Daoy (cell line): ENCODE measurements around the gene SLC9A3. TPM values are rescaled to one million over a fixed set of nuclear protein-coding genes. Genes with fewer than 3 reads are reported as not detected.

Source experiments
- DNase-seq: peaks from one replicate; pipeline ENCODE4 v3.0.0-alpha.2; 2015; ENCODE audit warnings: low read depth
- total RNA-seq: library from RNA; depleted of rRNA; stranded (reverse); fragments of >200 nt; shearing (Covaris generic); gene quantifications from 2 replicates; pipeline ENCODE4 v1.2.3, GENCODE V29; 2014

The SLC9A3 gene
- total RNA-seq, 1 experiment from 2014 or later, result 2.2 TPM

DNA sequence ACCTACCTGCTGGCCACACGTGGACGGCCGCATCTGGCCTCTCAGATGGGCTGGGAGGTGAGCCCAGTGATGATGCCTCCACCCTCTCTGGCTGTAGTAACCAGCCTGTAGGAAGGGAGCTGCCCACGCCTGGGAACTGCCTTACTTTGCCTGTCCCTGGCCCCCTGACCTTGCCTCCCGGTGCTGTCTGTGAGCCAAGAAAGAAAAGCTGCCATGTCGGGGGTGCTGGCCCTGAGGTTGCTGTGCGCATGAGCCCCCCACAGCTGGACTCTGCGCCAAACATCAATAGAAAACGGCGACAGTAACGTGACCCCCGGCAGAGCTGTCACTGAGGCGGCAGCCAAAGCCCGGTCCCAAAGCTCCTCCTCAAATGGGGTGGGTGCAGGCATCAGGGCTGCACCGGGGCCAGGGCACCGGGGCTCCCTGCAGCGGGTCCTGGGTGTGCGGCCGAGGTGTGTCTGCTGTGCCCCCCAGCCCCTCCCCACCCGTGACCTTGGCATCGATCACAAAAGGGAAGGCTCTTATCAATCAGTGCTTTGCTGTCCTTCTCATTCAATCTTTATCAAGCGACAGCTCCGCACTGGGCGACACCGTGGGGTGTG, 15.3 kb upstream of the SLC9A3 start:
- DNase-seq, result no peak

- no peak for DNase-seq
Measured at GRCh38 chr5:538801-539468, 14.7 kb upstream of the SLC9A3 start.

GRCh38 chr5:538271-538771, 14.1 kb upstream of the SLC9A3 start:
- DNase-seq, result no peak

DNA sequence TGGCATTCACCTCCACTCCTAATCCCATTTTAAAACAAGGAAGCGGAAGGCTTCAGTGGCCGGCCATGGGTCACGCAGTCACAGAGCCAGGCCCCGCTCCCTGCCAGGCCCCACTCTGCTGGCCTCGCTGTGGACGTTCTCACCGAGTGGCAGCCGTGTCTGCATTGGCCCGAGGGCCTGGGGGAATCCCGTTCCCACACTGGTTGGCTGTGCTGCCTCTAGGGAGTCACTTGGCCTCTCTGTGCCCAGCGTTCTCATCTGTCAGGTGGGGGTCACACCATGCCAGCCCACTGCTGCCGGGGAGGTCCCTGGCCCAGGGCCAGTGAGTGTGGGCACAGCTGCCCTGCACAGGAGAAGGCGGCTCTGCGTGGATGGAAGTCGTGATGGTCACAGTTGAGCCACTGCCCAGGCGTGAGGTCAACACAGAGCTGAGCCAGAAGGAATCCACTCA, 13.4 kb upstream of the SLC9A3 start:
- no peak for DNase-seq

DNA sequence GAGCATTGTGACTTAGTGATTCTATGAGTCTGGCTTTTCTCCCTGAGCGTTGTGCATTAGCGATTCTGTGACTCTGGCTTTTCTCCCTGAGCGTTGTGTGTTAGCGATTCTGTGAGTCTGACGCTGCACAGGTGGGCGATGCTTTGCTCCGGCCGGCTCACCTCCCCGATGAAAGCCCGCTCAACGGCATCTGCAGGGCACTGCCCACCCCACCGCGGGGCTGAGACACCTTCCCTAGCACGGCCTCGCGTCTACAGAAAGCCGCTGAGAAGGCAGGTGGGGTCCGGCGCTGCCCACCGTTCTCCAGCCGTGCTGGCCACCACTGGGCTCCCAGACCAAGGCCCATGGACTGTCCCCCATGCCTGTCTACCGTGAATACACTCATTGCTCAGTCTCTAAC, 12.8 kb upstream of the SLC9A3 start:
- no peak for DNase-seq

- no peak for DNase-seq
Measured at GRCh38 chr5:535846-536698, 11.8 kb upstream of the SLC9A3 start.

DNA sequence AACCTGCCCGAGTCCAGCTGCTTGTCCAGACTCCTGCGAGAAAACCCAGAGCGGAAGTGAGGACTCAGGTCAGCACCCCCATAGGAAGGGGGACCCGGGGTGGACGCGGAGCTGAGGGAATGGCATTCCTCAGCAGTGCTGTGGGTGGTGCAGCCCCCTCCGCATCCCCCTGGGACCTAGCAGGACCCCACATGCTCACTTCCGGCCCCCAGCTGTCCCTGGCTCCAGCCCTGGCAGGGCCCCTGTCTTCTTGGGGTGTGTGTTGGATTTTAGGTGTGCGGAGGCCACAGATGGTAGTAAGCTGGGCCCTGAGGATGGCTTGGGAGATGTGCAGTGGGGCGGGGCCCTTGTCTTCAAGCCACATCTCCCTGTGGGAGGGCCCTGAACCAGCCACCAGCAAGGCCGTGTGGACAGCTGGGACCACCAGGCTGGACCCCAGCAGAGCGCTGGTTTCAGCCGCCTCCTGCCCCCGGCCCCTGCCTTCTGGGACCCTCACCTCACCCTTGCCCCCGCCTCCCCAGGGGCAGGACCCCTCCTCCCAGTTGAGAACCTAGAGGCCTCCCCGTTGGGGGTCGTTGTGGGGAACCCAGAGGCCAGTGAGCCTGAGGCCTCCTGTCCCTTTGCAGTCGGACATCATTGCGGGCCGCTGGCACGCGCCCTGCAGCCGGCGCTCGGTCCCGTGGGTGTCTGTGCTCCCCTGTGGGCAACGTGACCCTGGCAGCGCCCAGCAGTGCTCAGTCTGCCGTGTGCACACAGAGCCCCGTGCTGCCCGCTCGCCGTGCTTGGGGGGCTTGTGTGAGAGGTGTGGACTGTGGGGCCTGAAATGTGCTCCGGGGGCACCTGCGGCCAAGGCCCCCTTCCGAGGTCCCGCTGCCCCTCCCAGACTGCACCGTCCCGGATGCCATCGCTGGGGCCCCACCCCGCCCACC, 10.8 kb upstream of the SLC9A3 start:
- no peak for DNase-seq

- DNase-seq, result no peak
Measured at GRCh38 chr5:533955-534742, 9.9 kb upstream of the SLC9A3 start.

- DNase-seq, result no peak
Measured at GRCh38 chr5:533243-533954, 9.2 kb upstream of the SLC9A3 start.

- DNase-seq, result no peak
Measured at GRCh38 chr5:532521-533242, 8.4 kb upstream of the SLC9A3 start.

GRCh38 chr5:531749-532315, 7.6 kb upstream of the SLC9A3 start:
- DNase-seq, result no peak

DNA sequence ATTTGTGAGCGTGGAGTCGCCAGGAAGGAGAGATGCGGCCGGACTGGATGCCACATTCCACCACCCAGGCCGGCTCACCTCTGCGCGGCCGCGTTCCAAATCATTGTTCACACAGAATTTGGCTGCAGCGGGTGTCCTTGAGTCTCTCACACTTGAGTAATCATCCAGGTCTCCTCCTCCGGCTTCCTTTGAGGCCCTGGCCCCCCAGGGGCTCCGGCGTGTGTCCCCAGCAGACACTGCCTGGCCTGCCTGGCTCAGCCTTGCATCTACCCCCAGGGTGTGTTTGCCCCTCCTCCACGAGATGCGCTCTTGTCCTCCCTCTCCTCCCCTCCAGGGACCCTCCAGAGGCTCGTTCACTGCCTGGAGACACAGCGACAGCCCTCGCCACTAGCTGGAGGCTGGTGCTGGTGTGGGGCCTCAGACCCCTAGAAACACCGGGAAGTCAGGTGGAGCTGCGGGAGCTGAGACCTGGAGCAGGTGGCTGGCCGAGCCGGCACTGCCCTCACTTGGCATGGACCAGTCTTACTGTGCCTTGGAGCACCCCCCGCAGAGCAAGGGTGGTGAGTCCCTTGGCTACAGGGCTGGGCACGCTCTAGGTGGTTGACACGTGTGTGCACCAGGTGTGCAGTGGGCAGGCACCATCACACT, 7.0 kb upstream of the SLC9A3 start:
- DNase-seq, result no peak

DNA sequence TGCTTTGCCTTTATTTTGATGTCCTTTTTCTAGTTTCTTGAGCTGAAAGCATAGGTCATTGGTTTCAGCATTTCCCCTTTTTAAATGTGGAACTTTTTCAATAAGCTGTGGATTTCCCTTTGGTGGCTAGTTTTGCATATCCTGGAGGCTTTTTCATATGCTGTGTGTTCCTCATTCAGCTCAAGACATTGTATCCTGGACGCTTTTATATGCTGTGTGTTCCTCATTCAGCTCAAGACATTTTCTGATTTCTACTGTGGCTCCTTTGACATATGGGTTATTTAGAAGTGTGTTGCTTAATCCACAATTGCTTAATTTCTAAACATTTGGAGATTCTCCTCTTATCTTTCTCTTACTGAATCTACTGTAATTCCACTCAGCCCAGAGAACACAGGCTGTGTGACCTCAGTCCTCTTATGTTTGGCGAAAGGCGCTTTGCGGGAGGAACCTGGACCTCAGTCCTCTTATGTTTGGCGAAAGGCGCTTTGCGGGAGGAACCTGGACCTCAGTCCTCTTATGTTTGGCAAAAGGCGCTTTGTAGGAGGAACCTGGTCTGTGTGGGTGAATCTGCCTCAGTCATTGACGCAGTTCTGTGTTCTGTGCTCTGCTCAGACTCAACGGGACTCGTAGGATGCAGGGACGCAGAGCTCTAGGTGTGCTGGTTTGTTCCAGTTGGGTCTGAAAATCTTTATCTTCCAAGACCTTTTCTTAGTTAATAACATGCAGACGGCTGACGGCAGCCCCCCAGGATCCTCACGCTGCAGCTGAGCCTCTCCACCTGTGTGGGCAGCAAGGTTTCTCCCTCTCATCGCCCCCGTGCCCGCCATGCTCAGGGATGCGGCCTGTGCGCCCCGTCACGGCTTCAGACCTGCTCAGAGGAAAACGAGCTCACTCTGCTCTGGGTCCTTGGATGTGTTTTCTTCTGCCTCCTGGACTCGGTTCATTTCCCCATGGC, 6.0 kb upstream of the SLC9A3 start:
- no peak for DNase-seq

GRCh38 chr5:528629-529511, 4.6 kb upstream of the SLC9A3 start:
- DNase-seq, result no peak

DNA sequence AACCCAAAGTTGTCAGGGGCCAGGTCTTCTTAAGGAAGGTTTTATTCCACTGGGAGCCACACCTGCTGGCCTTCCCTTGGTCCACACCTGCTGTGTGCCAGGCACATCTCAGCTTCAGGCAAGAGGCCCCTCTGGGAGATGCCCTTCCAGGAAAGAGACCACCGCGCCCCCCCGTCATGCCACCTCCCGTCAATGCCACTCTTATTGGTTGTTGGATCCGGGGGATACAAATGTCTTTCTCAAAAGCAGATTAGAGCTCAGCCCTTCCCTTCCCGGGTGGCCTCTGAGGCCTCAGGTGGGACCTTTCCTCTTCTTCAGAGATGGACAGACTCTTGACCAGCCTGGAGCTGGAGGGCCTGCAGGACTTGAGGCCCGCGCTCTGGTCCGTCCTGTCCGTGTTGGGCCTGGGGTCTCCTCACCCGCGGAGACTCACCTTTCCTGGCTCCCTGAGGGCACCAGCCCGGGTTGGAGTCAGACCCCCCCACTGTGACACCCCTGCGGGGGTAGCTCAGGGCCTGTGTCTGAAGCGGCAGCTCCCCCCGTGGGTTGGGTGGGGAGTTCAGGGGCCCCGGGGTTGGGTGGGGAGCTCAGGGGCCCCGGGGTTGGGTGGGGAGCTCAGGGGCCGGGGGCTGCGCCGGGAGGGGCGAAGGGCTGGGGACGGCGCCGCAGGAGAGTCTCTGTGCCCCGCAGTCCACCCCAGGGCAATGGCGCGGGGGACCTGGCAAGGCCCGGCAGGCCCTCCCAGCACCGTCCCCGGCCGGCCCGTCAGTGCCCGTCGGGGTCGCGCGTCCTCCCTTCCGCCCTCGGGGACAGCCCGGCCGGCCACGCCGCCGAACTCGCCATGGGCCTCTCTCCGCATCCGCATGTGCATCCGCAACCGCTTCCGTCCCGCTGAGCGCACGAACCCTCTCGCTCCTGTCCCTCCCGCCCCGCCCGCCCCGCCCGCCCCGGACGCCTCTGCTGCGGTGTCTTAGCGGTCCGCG, 3.7 kb upstream of the SLC9A3 start:
- no peak for DNase-seq
